Peyer's patch (tissue), 4 donors: ENCODE results near the gene ITSN2.

Experiments
- POLR2A ChIP-seq, 2 donors: fragments of 450-650 bp; IDR thresholded peaks; one replicate each; pipeline ENCODE4 v1.5.1; 2017; ENCODE audit warnings: antibody characterized with exemption in 2 of 2, mild to moderate bottlenecking in 2 of 2, moderate library complexity in 2 of 2
- TF ChIP-seq, protein P1 (sequence below), 6 experiments: fragments of 450-650 bp in 4 of 6; fragments of 200-600 bp in 2 of 6; sonication (generic) in 1 of 6; IDR thresholded peaks; one replicate each; pipeline ENCODE4 v1.5.1; 2017 to 2019; ENCODE audit warnings: antibody characterized with exemption in 6 of 6, mild to moderate bottlenecking in 3 of 6, moderate library complexity in 1 of 6

DNA sequence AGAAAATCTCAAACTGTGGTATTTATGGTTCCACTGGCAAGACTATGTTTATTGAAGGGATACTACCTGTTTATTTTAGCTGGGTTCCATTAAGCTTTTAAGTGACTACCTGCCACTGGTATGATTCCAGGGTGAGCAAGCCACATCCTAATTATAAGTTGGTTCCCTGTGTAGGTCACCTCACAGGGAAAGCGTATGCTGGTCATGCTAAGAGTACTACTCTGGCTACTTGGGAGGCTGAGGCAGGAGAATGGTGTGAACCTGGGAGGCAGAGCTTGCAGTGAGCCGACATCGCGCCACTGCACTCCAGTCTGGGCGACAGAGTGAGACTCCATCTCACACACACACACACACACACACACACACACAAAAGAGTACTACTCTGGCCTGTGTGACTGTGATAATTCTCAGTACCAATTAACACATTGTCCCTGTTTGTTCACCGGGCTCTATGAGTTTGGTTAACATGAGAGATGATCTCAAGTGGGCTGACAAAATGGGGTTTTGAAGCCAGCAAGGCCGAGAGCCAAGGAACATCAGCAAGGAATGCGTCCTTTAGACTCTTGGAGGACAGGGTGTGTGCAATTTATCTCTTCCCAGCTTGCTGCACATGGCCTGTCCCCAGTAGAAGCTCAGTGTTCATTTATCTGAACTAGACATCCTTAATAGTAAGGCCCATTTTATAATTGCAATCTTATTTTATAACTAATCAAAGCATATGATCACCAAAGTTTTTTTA lies 15.2 kb upstream of the ITSN2 start:
- TF ChIP-seq, protein P1, sequence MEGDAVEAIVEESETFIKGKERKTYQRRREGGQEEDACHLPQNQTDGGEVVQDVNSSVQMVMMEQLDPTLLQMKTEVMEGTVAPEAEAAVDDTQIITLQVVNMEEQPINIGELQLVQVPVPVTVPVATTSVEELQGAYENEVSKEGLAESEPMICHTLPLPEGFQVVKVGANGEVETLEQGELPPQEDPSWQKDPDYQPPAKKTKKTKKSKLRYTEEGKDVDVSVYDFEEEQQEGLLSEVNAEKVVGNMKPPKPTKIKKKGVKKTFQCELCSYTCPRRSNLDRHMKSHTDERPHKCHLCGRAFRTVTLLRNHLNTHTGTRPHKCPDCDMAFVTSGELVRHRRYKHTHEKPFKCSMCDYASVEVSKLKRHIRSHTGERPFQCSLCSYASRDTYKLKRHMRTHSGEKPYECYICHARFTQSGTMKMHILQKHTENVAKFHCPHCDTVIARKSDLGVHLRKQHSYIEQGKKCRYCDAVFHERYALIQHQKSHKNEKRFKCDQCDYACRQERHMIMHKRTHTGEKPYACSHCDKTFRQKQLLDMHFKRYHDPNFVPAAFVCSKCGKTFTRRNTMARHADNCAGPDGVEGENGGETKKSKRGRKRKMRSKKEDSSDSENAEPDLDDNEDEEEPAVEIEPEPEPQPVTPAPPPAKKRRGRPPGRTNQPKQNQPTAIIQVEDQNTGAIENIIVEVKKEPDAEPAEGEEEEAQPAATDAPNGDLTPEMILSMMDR (IDR thresholded peaks at IDR 0.05): no peak
- no peak for TF ChIP-seq POLR2A (IDR thresholded peaks at IDR 0.05)
